Uterus (tissue), 4 donors: ENCODE data around the gene PDGFRB. TPM values are rescaled to one million over a fixed set of nuclear protein-coding genes. Genes with fewer than 3 reads are reported as not detected.

ENCODE experiments used
- DNase-seq, 2 donors: peaks; one replicate each; pipeline ENCODE4 v3.0.0-alpha.2; 2019 to 2020
- H3K27ac ChIP-seq, 2 donors: fragments of 200-600 bp; sonication (generic); 1 replicate in 1 of 2; 2 replicates in 1 of 2; pipeline ENCODE4 v1.5.1; 2016 to 2018
- H3K27me3 ChIP-seq, 2 donors: fragments of 200-600 bp; sonication (generic); one replicate each; pipeline ENCODE4 v1.5.1; 2018 to 2019; ENCODE audit warnings: control low read depth in 1 of 2
- H3K36me3 ChIP-seq, 2 donors: fragments of 200-600 bp; sonication (generic); one replicate each; pipeline ENCODE4 v1.5.1; 2019; ENCODE audit warnings: control low read depth in 1 of 2
- H3K4me1 ChIP-seq, 2 donors: fragments of 200-600 bp; sonication (generic); one replicate each; pipeline ENCODE4 v1.5.1; 2018 to 2019; ENCODE audit warnings: control low read depth in 1 of 2
- H3K4me3 ChIP-seq, 2 donors: fragments of 200-600 bp; sonication (generic); 1 replicate in 1 of 2; 2 replicates in 1 of 2; pipeline ENCODE4 v1.5.1; 2018 to 2019; ENCODE audit warnings: mild to moderate bottlenecking in 1 of 2
- H3K9me3 ChIP-seq, 2 donors: fragments of 200-600 bp; sonication (generic); one replicate each; pipeline ENCODE4 v1.5.1; 2019; ENCODE audit warnings: control low read depth in 1 of 2
- CTCF ChIP-seq, 4 experiments: fragments of 200-600 bp in 2 of 4; fragments of 450-650 bp in 2 of 4; sonication (generic) in 2 of 4; IDR thresholded peaks; one replicate each; pipeline ENCODE4 v1.5.1; 2016 to 2019; ENCODE audit warnings: antibody characterized with exemption in 4 of 4, mild to moderate bottlenecking in 2 of 4, moderate library complexity in 1 of 4
- POLR2A ChIP-seq, 2 donors: fragments of 450-650 bp; IDR thresholded peaks; one replicate each; pipeline ENCODE4 v1.6.1; 2016; ENCODE audit warnings: antibody characterized with exemption in 2 of 2, mild to moderate bottlenecking in 1 of 2, moderate library complexity in 1 of 2
- intact Hi-C: fragments of 100-400 bp; cut with DNase I; formaldehyde crosslinking; loops from one replicate; pipeline ENCODE4 v1.15.1; 2023; ENCODE audit warnings: low total_unique reads
- total RNA-seq, 4 donors: library from RNA; depleted of rRNA in 3 of 4; stranded (reverse); fragments of >200 nt in 3 of 4; gene quantifications; one replicate each; pipeline versions ENCODE4 v1.1.0 to v1.2.4, GENCODE V29; 2014 to 2023
- donor health status: DM: yes; HTN: yes; CAD: no.

PDGFRB gene
- total RNA-seq, 4 donors from 2014 or later = 60.2 to 378 (median 235) TPM

GRCh38 chr5:150104550-150104870 is 51.1 kb downstream of the PDGFRB start:
- H3K36me3 ChIP-seq = no peaks in the 10 kb centered on the region
- H3K27ac ChIP-seq = no peak overlapping the region
- intact Hi-C loops = loop anchor here (10.0 kb wide), 1 partner anchor 50 kb away; no protein-coding TSS in a partner anchor
- H3K4me1 ChIP-seq = no peaks in the 10 kb centered on the region
- no peak overlapping the region for H3K4me3 ChIP-seq
- no peaks in the 10 kb centered on the region for H3K27me3 ChIP-seq
- TF ChIP-seq POLR2A (IDR thresholded peaks at IDR 0.05) (no peak), CTCF (IDR thresholded peaks at IDR 0.05) (no peak)
- H3K9me3 ChIP-seq = no peaks in the 10 kb centered on the region
- no peak for DNase-seq

- no peak overlapping the region for H3K4me3 ChIP-seq
- no peaks in the 10 kb centered on the region for H3K36me3 ChIP-seq
- TF ChIP-seq CTCF (IDR thresholded peaks at IDR 0.05) (no peak), POLR2A (IDR thresholded peaks at IDR 0.05) (no peak)
- H3K27me3 ChIP-seq = no peaks in the 10 kb centered on the region
- H3K27ac ChIP-seq = no peak overlapping the region
- peak in 1 of 2 donors; percentile 9 for DNase-seq
- no peaks in the 10 kb centered on the region for H3K9me3 ChIP-seq
- intact Hi-C loops = loop anchor here (10.0 kb wide), 1 partner anchor 49 kb away; no protein-coding TSS in a partner anchor
- no peaks in the 10 kb centered on the region for H3K4me1 ChIP-seq
Measured at GRCh38 chr5:150103678-150104549, 51.7 kb downstream of the PDGFRB start.

GRCh38 chr5:150101023-150101422 is 54.6 kb downstream of the PDGFRB start:
- TF ChIP-seq CTCF (IDR thresholded peaks at IDR 0.05) = no peak
- no peak for TF ChIP-seq POLR2A (IDR thresholded peaks at IDR 0.05)
- Histone ChIP-seq H3K27ac (no peak overlapping the region), H3K36me3 (no peaks in the 10 kb centered on the region), H3K9me3 (no peaks in the 10 kb centered on the region), H3K4me1 (no peaks in the 10 kb centered on the region), H3K4me3 (no peak overlapping the region), H3K27me3 (no peaks in the 10 kb centered on the region)
- intact Hi-C loops = loop anchor here (10.0 kb wide), 1 partner anchor 46 kb away; no protein-coding TSS in a partner anchor
- no peak for DNase-seq

GRCh38 chr5:150097152-150097551 is 58.5 kb downstream of the PDGFRB start:
- Histone ChIP-seq H3K4me1 (no peaks in the 10 kb centered on the region), H3K9me3 (no peaks in the 10 kb centered on the region), H3K4me3 (no peak overlapping the region), H3K36me3 (no peaks in the 10 kb centered on the region), H3K27ac (no peak overlapping the region), H3K27me3 (no peaks in the 10 kb centered on the region)
- intact Hi-C loops = no loop called here
- DNase-seq = no peak
- TF ChIP-seq POLR2A (IDR thresholded peaks at IDR 0.05) = no peak
- no peak for TF ChIP-seq CTCF (IDR thresholded peaks at IDR 0.05)

GRCh38 chr5:150092159-150092787 is 63.4 kb downstream of the PDGFRB start:
- Histone ChIP-seq H3K27ac (no peak overlapping the region), H3K4me1 (no peaks in the 10 kb centered on the region)
- intact Hi-C loops = no loop called here

More at GRCh38 chr5:150092159-150092787, 63.4 kb downstream of the PDGFRB start:
- Histone ChIP-seq H3K4me3 (no peak overlapping the region), H3K36me3 (peaks cover 0 to 2% of the 10 kb centered on the region in 2 donors), H3K9me3 (no peaks in the 10 kb centered on the region), H3K27me3 (no peaks in the 10 kb centered on the region)
- DNase-seq = no peak
- TF ChIP-seq POLR2A (IDR thresholded peaks at IDR 0.05) (no peak), CTCF (IDR thresholded peaks at IDR 0.05) (no peak)
